Measurements from ENCODE around the gene MIGA1. TPM values are rescaled to one million over a fixed set of nuclear protein-coding genes. Genes with fewer than 3 reads are reported as not detected.

The MIGA1 gene
- total and polyA plus RNA-seq, 2 of the 4 experiments (the other 2 are of a cell fraction), result 5.7 to 16.3 TPM

GRCh38 chr1:77845951-77846350 lies 66.5 kb downstream of the MIGA1 start:
- H2AK5ac ChIP-seq (ENCODE audit: low read depth, low read length), result no peak overlapping the region
- peaks cover 4 to 11% of the 10 kb centered on the region in 2 experiments for H3K79me1 ChIP-seq (ENCODE audit: low read depth in 1 of 2, low read length in 2 of 2)
- BruUV-seq (replicated peaks), result no TSS peak
- H2BK5ac ChIP-seq (ENCODE audit: low read depth, low read length, poor library complexity, severe bottlenecking), result no peak overlapping the region
- no peak overlapping the region for H3K4me3 ChIP-seq (ENCODE audit: insufficient read depth, low read depth, low read length)
- H3K27ac ChIP-seq (ENCODE audit: insufficient read depth, low read length), result no peak overlapping the region
- no peak overlapping the region for H3K14ac ChIP-seq (replicated peaks; ENCODE audit: low read depth, low read length)
- no peak overlapping the region for H3K23ac ChIP-seq (ENCODE audit: low read depth, low read length)
- H3K56ac ChIP-seq (ENCODE audit: extremely low read depth, insufficient read depth, low read length), result no peak overlapping the region
- H3K9me1 ChIP-seq (ENCODE audit: insufficient read depth, low read length), result 0 out of 2 replicates have a peak, but pooled peaks cover 2% of the 10 kb centered on the region
- H3K36me3 ChIP-seq (ENCODE audit: control insufficient read depth, insufficient read depth, low read length), result peaks cover 4% of the 10 kb centered on the region; the same call in 1 of the 2 replicates
- no peak overlapping the region for H2BK15ac ChIP-seq (ENCODE audit: low read depth, low read length)
- no peak overlapping the region; a peak in 1 of 4 replicates for H4K8ac ChIP-seq (ENCODE audit: low read depth in 2 of 2, low read length in 2 of 2)
- no peak overlapping the region for H3K4ac ChIP-seq (ENCODE audit: low read depth, low read length)
- no peak overlapping the region for H4K91ac ChIP-seq (ENCODE audit: insufficient read depth, low read depth, low read length)
- H3K4me2 ChIP-seq (ENCODE audit: low read depth, low read length), result no peak overlapping the region
- in situ Hi-C loops (cut with MboI; ENCODE audit: low sequenced_read_pairs), result no loop called here
- no peak overlapping the region for H2BK120ac ChIP-seq (ENCODE audit: low read depth, low read length)
- no peak overlapping the region for H3K9ac ChIP-seq (ENCODE audit: low read depth, low read length)
- ATAC-seq (ENCODE audit: low read depth), result no peak
- intact Hi-C loops (cut with micrococcal nuclease), result no loop called here
- no peaks in the 10 kb centered on the region for H3K9me3 ChIP-seq (ENCODE audit: control insufficient read depth, insufficient read depth, low read length)
- ChIA-PET CTCF (interaction anchor here (0.7 kb wide), 1 partner anchor 93 kb away, joined by 3 read pairs; no protein-coding TSS in a partner anchor), POLR2A (ENCODE audit: unreplicated experiment) (no interaction called here)
- no peak overlapping the region for H2AK9ac ChIP-seq (replicated peaks; ENCODE audit: low read depth, low read length, poor library complexity)
- no peak overlapping the region for H3K18ac ChIP-seq (ENCODE audit: low read depth, low read length)
- no peaks in the 10 kb centered on the region for H4K20me1 ChIP-seq (ENCODE audit: insufficient read depth, low read length)
- no peak overlapping the region for H2BK20ac ChIP-seq (ENCODE audit: low read depth, low read length)
- H3K27me3 ChIP-seq (ENCODE audit: control insufficient read depth, insufficient read depth, low read length), result no peaks in the 10 kb centered on the region
- WGBS, 2 experiments (ENCODE audit: extremely low coverage in 2 of 2, insufficient read length in 1 of 2), result no CpG with 5 or more reads among the region's 1 CpG
- no peak overlapping the region for H2AFZ ChIP-seq (replicated peaks; ENCODE audit: low read length, poor library complexity)
- no peak overlapping the region for H4K5ac ChIP-seq (ENCODE audit: low read depth, low read length)
- TF ChIP-seq USF2 (IDR thresholded peaks at IDR 0.05; ENCODE audit: low read depth, low read length) (no peak), NFE2L2 (IDR thresholded peaks at IDR 0.05; ENCODE audit: low read depth, low read length) (no peak), FOS (IDR thresholded peaks at IDR 0.05; ENCODE audit: low read depth, low read length) (no peak), CEBPB (IDR thresholded peaks at IDR 0.05; ENCODE audit: low read depth, low read length) (no peak), SMC3 (IDR thresholded peaks at IDR 0.05; ENCODE audit: low read depth, low read length) (no peak), CTCF (conservative IDR thresholded peaks at IDR 0.05; ENCODE audit: low read depth, low read length) (no peak), MXI1 (IDR thresholded peaks at IDR 0.05; ENCODE audit: borderline replicate concordance, low read depth, low read length) (no peak), MAFK (IDR thresholded peaks at IDR 0.05; ENCODE audit: low read depth, low read length) (no peak)
- no peak for DNase-seq
- no peaks in the 10 kb centered on the region for H3K4me1 ChIP-seq (ENCODE audit: control insufficient read depth, insufficient read depth, low read length)
- dilution Hi-C loops (cut with HindIII; ENCODE audit: low sequenced_read_pairs, unreplicated experiment), result no loop called here

Measured in IMR-90 (cell line).